Measurements from ENCODE around the gene PPP1R13B. TPM values are rescaled to one million over a fixed set of nuclear protein-coding genes. Genes with fewer than 3 reads are reported as not detected.

The PPP1R13B gene
- total and polyA plus RNA-seq, 12 donors, result 9.6 to 42.4 (median 22.6) TPM

DNA sequence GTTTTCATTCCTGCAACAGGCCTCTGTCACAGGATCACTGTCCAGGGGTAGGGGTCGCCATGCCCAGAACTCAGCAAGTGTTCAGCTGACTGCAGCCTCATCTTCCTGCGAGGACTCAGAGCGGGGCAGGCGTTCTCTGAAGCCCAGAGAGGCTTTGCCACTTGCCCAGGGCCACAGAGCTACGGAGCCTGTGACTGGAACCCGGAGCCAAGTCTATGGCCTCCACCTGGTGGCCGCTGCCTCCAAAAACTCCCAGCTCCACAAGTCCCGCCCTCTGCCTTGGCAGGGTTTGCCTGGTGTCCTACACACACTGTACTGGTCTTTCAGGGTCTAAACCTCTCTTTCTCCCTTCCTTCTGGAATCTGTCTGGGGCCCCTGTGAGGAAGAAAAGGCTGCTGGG lies 8.7 kb upstream of the PPP1R13B start:
- Histone ChIP-seq H3K27ac (no peak overlapping the region), H3K36me3 (replicated peaks in 1 of 2) (no peaks in the 10 kb centered on the region), H3K4me3 (no peak overlapping the region), H3K4me1 (replicated peaks in 1 of 2) (peaks cover 0 to 10% of the 10 kb centered on the region in 2 donors), H3K9me3 (replicated peaks in 1 of 3) (no peaks in the 10 kb centered on the region), H3K27me3 (no peaks in the 10 kb centered on the region)
- intact Hi-C loops (cut with DNase I), result no loop called here
- no peak for TF ChIP-seq POLR2A (IDR thresholded peaks at IDR 0.05)
- TF ChIP-seq, protein P1, sequence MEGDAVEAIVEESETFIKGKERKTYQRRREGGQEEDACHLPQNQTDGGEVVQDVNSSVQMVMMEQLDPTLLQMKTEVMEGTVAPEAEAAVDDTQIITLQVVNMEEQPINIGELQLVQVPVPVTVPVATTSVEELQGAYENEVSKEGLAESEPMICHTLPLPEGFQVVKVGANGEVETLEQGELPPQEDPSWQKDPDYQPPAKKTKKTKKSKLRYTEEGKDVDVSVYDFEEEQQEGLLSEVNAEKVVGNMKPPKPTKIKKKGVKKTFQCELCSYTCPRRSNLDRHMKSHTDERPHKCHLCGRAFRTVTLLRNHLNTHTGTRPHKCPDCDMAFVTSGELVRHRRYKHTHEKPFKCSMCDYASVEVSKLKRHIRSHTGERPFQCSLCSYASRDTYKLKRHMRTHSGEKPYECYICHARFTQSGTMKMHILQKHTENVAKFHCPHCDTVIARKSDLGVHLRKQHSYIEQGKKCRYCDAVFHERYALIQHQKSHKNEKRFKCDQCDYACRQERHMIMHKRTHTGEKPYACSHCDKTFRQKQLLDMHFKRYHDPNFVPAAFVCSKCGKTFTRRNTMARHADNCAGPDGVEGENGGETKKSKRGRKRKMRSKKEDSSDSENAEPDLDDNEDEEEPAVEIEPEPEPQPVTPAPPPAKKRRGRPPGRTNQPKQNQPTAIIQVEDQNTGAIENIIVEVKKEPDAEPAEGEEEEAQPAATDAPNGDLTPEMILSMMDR (IDR thresholded peaks at IDR 0.05), result no peak
- DNase-seq, result no peak
- WGBS, 4 donors, result 40 to 100% (median 95%) methylated on average over 1 to 8 of the region's 8 CpGs

DNA sequence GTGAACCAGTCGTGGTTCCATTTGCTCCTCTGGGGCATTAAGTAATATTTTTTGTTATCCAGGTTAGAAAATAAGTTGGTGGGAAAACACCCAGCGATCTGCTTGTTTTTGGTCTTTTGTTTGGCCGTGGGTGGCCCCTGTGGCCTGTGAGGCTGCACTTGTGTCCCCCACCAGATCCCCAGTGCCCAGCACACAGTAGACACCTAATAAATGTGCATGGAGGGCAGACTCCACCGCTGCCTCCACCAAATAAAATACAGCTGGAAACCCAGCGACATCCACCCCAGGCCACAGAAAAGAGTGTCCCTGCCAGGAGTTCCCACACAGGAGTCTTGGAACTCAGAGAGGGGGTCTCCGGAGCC lies 8.3 kb upstream of the PPP1R13B start:
- Histone ChIP-seq H3K4me3 (no peak overlapping the region), H3K27me3 (no peaks in the 10 kb centered on the region), H3K4me1 (replicated peaks in 1 of 2) (peaks cover 0 to 10% of the 10 kb centered on the region in 2 donors), H3K36me3 (replicated peaks in 1 of 2) (no peaks in the 10 kb centered on the region), H3K9me3 (replicated peaks in 1 of 3) (no peaks in the 10 kb centered on the region), H3K27ac (peak overlapping the region in 1 of 5 donors; percentile 49)
- WGBS, 4 donors, result 75 to 97% (median 82%) methylated on average over 5 to 6 of the region's 6 CpGs
- no peak for DNase-seq
- TF ChIP-seq, protein P1 (IDR thresholded peaks at IDR 0.05), result no peak
- TF ChIP-seq POLR2A (IDR thresholded peaks at IDR 0.05), result no peak
- intact Hi-C loops (cut with DNase I), result no loop called here

DNA sequence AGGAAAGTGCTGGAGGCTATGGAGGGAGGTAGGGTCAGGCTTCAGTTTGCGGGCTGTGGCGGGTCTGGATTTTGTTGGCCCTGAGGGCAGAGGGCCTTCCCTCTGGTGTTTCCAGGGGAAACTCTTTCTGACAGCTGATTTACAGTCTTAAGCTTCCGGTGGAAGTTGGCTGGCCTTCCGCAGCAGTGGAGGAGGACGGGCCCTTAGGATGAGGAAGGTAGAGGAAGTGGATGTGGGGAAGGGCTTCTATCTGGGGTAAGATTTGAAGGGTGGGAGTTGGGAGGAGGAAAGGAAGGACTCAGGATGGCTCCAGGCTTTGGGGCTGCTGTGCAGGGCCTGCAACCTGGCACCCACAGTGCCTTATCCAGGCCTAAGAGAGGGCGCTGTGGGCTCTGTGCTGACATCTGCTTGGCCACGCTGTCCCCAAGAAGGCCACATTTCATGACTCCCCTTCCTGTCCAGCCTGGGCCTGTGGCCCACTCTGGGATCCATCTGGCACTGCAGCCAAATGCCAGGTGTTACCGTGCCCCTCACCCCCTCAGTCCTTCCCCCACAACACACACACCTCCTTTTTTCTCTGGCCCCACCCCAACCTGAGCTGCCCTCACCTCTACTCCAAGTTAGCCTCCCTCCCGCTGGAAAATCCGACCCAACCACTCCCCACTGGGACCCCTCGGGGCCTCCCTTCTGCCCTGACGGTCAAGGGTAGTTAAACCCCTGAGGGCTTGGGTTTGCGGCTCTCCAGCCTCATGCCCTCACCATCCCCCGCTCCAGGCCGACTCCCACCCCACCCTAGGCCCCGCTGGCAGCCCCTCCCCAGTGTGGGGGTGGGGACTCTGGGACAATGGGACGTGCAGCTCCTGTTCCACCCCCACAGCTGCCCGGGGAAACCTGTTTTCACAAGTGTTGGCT lies 7.7 kb upstream of the PPP1R13B start:
- intact Hi-C loops (cut with DNase I), result no loop called here
- H3K9me3 ChIP-seq (replicated peaks in 1 of 3), result no peaks in the 10 kb centered on the region
- no peak for DNase-seq
- WGBS, 4 donors, result 43 to 59% (median 57%) methylated on average over 12 to 18 of the region's 18 CpGs
- peak overlapping the region in 1 of 5 donors; percentile 49 for H3K27ac ChIP-seq
- no peak overlapping the region for H3K4me3 ChIP-seq
- peaks cover 0 to 6% of the 10 kb centered on the region in 2 donors for H3K4me1 ChIP-seq (replicated peaks in 1 of 2)
- H3K36me3 ChIP-seq (replicated peaks in 1 of 2), result no peaks in the 10 kb centered on the region
- no peak for TF ChIP-seq POLR2A (IDR thresholded peaks at IDR 0.05)
- TF ChIP-seq, protein P1 (IDR thresholded peaks at IDR 0.05), result no peak
- no peaks in the 10 kb centered on the region for H3K27me3 ChIP-seq

DNA sequence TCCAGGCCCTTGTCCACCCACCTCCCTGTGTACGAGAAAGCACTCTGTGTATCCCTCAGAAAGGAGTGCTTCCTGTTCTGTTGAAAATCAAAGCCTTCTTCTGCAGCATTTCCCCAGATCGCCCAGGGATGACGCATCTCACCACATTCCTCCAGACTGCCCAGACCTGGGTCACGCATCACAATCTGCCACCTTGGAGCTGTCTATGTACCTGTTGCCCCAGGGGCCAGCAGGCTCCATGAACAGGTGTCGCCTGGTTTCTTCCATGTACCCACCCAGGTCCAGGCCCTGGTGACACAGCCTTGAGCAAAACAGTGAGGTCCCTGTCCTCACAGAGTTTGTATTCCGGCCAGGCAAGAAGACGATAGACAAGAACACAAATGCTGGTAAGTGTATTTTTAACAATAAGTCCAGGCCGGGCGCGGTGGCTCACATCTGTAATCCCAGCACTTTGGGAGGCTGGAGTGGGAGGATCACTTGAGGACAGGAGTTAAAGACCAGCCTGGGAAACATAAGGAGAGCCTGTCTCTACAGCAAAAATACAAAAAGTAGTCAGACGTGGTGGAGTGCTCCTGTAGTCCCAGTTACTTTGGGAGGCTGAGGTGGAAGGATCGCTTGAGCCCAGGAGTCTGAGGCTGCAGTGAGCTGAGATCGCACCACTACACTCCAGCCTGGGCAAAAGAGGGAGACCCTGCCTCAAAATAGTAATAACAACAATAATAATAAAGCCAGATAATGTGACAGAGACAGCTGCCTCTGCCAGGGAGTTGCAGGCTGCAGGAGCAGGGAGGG lies 6.8 kb upstream of the PPP1R13B start:
- no peak for TF ChIP-seq POLR2A (IDR thresholded peaks at IDR 0.05)
- TF ChIP-seq, protein P1 (IDR thresholded peaks at IDR 0.05), result no peak
- Histone ChIP-seq H3K4me3 (no peak overlapping the region), H3K4me1 (replicated peaks in 1 of 2) (peaks cover 0 to 3% of the 10 kb centered on the region in 2 donors), H3K27me3 (no peaks in the 10 kb centered on the region), H3K36me3 (replicated peaks in 1 of 2) (no peaks in the 10 kb centered on the region), H3K27ac (no peak overlapping the region), H3K9me3 (replicated peaks in 1 of 3) (no peaks in the 10 kb centered on the region)
- intact Hi-C loops (cut with DNase I), result no loop called here
- WGBS, 4 donors, result 86 to 95% (median 92%) methylated on average over 13 of the region's 13 CpGs
- DNase-seq, result peak in 1 of 7 donors; percentile 8

Measured in adrenal gland (tissue), 12 donors.